Melanocyte of skin (primary cell): Measurements from ENCODE around the gene STAT5A. TPM values are rescaled to one million over a fixed set of nuclear protein-coding genes. Genes with fewer than 3 reads are reported as not detected.

ENCODE experiments used
- total RNA-seq, 2 donors: library from RNA; depleted of rRNA; stranded (reverse); fragments of >200 nt; gene quantifications; 2 replicates each; pipeline ENCODE4 v1.2.3, GENCODE V29; 2012

The STAT5A gene
- 10 to 100 TPM; 52.0 to 64.6 TPM for total RNA-seq

GRCh38 chr17:42287977-42288802 is at the start of gene STAT5A:
Gene STAT5A (plus strand): TSS chr17:42288498. CDS start chr17:42289412, 914 bp downstream.

DNA sequence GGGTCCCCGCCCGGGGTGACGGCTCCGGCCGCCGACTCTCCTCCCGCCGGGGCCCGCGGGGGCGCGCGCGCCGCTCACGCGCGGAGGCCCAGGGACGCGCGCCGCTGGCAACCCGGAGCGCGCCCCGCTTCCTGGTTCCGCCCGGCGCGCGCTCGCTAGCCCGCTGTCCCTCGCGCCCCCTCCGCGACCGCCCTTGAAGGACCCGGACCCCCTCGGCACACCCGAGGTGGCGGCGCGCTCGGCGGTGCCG is 12.0 kb upstream of the STAT5A start, which contains the start of gene STAT5B:
Gene STAT5B, minus strand, starts transcription at position 33 of the 250 bp plus-strand sequence. CDS start 44,264 bp downstream, outside the sequence.

Other genes with a start within 250 kb of the STAT5A start
- under 1 TPM; under 0.01 to 0.34 TPM for gene C17orf113, start 237.9 kb upstream of the STAT5A start, total RNA-seq
- not detected for gene ZNF385C, start 190.0 kb upstream of the STAT5A start, total RNA-seq
- 100 to 1,000 TPM in 1 of 2 donors, 10 to 100 TPM in 1; 86.9 to 121 TPM for gene DHX58, start 175.8 kb upstream of the STAT5A start, total RNA-seq
- 10 to 100 TPM; 16.2 to 17.3 TPM for gene KAT2A, start 167.1 kb upstream of the STAT5A start, total RNA-seq
- gene HSPB9, start 165.7 kb upstream of the STAT5A start, total RNA-seq: under 1 TPM in 1 of 2 donors, not detected in 1; under 0.01 TPM
- 100 to 1,000 TPM; 140 to 227 TPM for gene RAB5C, start 133.5 kb upstream of the STAT5A start, total RNA-seq
- not detected for gene KCNH4, start 107.4 kb upstream of the STAT5A start, total RNA-seq
- not detected for gene HCRT, start 103.0 kb upstream of the STAT5A start, total RNA-seq
- 10 to 100 TPM; 28.2 to 30.6 TPM for gene GHDC, start 94.0 kb upstream of the STAT5A start, total RNA-seq
- 10 to 100 TPM; 18.6 to 25.3 TPM for gene STAT5B, start 12.1 kb upstream of the STAT5A start, total RNA-seq
- gene STAT3, start 99.9 kb downstream of the STAT5A start, total RNA-seq: 100 to 1,000 TPM; 142 to 172 TPM
- gene CAVIN1, start 134.8 kb downstream of the STAT5A start, total RNA-seq: 100 to 1,000 TPM; 118 to 153 TPM
- gene ATP6V0A1, start 170.4 kb downstream of the STAT5A start, total RNA-seq: 100 to 1,000 TPM; 108 to 158 TPM
- 10 to 100 TPM; 43.6 to 83.6 TPM for gene NAGLU, start 247.7 kb downstream of the STAT5A start, total RNA-seq